ENCODE results near the gene FAM83E. TPM values are rescaled to one million over a fixed set of nuclear protein-coding genes. Genes with fewer than 3 reads are reported as not detected.

The FAM83E gene
- total RNA-seq, 1 experiment from 2014 or later, result 8.8 TPM

DNA sequence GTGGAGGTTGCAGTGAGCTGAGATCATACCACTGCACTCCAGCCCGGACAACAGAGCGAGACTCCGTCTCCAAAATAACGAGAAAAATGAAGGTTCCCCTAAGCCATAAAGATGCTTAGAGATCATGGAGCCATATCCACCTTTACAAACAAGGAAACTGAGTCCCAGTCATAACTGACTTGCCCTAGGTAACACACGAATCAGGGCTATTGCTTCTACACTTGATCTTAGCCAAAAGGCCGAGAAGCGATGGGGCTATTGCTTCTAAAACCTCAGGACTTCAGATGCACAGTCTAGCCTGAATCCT lies 19.1 kb upstream of the FAM83E start (continued):
- TF ChIP-seq FOXJ3 (CRISPR knock-in tag; IDR thresholded peaks at IDR 0.05; ENCODE audit: borderline replicate concordance) (no peak), CBFB (CRISPR knock-in tag; IDR thresholded peaks at IDR 0.05; ENCODE audit: low read depth) (no peak)

DNA sequence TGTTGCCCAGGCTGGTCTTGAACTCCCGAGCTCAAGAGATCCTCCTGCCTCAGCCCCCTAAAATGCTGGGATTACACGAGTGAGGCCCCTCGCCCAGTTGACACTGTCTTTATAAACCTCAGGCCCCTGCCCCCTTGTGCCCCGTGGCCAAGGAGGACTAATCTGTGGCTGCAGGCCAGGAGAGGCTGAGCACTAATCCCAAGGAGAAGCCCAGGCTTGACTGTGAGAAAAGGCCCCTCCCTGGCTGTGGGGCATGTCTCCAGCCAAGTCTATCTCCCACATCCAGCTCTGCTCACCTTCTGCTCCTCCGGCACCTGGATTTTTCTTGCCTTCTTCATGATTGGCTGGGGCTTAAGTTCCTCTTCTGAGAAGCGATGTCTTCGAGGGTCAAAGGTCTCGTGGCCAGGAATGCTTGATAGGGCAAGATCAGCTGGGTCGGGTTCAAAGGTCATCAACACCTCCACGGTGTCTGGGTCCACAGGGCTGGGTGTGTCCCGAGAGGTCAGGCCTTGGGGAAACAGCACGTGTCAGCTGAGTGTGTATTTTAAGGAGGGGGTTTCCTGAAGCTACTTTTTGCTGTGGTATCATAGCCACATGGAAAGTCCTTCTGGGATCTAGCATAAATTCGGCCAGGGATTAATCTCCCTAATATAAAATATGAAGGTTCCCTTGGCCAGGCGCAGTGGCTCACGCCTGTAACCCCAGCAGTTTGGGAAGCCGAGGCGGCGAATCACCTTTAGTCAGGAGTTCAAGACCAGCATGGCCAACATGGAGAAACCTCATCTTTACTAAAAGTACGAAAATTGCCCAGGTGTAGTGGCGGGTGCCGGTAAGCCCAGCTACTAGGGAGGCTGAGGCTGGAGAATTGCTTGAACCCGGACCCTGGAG lies 18.5 kb upstream of the FAM83E start:
- CTCF ChIA-PET, result interaction anchor here (0.9 to 2.3 kb wide), 5 partner anchors 12 to 209 kb away, joined by 3 to 8 read pairs (median 4); partner anchors contain the start of gene CA11
- H3K4me3 Mint-ChIP-seq, result peak overlapping the region; percentile 44; the same call in 1 of the 2 replicates
- no peaks in the 10 kb centered on the region for H3K36me3 Mint-ChIP-seq
- POLR2A ChIA-PET, result interaction anchor here (0.7 to 1.1 kb wide), 4 partner anchors 9 to 18 kb away, joined by 3 to 8 read pairs (median 4); partner anchors contain the start of genes CA11, RPL18 and SPHK2
- ATAC-seq (no peak), DNase-seq (ENCODE audit: low spot score) (no peak)
- peaks cover 8% of the 10 kb centered on the region for H3K27me3 Mint-ChIP-seq (ENCODE audit: low read depth)
- H3K4me1 Mint-ChIP-seq, result peaks cover 38% of the 10 kb centered on the region
- H3K27ac Mint-ChIP-seq, result no peak overlapping the region
- no peak for TF ChIP-seq TEAD4 (CRISPR knock-in tag; IDR thresholded peaks at IDR 0.05)
- TF ChIP-seq, protein P1, sequence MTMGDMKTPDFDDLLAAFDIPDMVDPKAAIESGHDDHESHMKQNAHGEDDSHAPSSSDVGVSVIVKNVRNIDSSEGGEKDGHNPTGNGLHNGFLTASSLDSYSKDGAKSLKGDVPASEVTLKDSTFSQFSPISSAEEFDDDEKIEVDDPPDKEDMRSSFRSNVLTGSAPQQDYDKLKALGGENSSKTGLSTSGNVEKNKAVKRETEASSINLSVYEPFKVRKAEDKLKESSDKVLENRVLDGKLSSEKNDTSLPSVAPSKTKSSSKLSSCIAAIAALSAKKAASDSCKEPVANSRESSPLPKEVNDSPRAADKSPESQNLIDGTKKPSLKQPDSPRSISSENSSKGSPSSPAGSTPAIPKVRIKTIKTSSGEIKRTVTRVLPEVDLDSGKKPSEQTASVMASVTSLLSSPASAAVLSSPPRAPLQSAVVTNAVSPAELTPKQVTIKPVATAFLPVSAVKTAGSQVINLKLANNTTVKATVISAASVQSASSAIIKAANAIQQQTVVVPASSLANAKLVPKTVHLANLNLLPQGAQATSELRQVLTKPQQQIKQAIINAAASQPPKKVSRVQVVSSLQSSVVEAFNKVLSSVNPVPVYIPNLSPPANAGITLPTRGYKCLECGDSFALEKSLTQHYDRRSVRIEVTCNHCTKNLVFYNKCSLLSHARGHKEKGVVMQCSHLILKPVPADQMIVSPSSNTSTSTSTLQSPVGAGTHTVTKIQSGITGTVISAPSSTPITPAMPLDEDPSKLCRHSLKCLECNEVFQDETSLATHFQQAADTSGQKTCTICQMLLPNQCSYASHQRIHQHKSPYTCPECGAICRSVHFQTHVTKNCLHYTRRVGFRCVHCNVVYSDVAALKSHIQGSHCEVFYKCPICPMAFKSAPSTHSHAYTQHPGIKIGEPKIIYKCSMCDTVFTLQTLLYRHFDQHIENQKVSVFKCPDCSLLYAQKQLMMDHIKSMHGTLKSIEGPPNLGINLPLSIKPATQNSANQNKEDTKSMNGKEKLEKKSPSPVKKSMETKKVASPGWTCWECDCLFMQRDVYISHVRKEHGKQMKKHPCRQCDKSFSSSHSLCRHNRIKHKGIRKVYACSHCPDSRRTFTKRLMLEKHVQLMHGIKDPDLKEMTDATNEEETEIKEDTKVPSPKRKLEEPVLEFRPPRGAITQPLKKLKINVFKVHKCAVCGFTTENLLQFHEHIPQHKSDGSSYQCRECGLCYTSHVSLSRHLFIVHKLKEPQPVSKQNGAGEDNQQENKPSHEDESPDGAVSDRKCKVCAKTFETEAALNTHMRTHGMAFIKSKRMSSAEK (CRISPR knock-in tag; IDR thresholded peaks at IDR 0.05; ENCODE audit: borderline replicate concordance), result no peak
- no peak for TF ChIP-seq ATF1 (CRISPR knock-in tag; IDR thresholded peaks at IDR 0.05)
- TF ChIP-seq, protein P2, sequence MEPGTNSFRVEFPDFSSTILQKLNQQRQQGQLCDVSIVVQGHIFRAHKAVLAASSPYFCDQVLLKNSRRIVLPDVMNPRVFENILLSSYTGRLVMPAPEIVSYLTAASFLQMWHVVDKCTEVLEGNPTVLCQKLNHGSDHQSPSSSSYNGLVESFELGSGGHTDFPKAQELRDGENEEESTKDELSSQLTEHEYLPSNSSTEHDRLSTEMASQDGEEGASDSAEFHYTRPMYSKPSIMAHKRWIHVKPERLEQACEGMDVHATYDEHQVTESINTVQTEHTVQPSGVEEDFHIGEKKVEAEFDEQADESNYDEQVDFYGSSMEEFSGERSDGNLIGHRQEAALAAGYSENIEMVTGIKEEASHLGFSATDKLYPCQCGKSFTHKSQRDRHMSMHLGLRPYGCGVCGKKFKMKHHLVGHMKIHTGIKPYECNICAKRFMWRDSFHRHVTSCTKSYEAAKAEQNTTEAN (CRISPR knock-in tag; IDR thresholded peaks at IDR 0.05), result no peak
- no peak for TF ChIP-seq FOXP1 (CRISPR knock-in tag; IDR thresholded peaks at IDR 0.05; ENCODE audit: borderline replicate concordance)
- no peak for TF ChIP-seq IRF2 (CRISPR knock-in tag; IDR thresholded peaks at IDR 0.05; ENCODE audit: borderline replicate concordance, low read depth)
- TF ChIP-seq RELA (CRISPR knock-in tag; IDR thresholded peaks at IDR 0.05; ENCODE audit: borderline replicate concordance), result no peak
- TF ChIP-seq, protein P3, sequence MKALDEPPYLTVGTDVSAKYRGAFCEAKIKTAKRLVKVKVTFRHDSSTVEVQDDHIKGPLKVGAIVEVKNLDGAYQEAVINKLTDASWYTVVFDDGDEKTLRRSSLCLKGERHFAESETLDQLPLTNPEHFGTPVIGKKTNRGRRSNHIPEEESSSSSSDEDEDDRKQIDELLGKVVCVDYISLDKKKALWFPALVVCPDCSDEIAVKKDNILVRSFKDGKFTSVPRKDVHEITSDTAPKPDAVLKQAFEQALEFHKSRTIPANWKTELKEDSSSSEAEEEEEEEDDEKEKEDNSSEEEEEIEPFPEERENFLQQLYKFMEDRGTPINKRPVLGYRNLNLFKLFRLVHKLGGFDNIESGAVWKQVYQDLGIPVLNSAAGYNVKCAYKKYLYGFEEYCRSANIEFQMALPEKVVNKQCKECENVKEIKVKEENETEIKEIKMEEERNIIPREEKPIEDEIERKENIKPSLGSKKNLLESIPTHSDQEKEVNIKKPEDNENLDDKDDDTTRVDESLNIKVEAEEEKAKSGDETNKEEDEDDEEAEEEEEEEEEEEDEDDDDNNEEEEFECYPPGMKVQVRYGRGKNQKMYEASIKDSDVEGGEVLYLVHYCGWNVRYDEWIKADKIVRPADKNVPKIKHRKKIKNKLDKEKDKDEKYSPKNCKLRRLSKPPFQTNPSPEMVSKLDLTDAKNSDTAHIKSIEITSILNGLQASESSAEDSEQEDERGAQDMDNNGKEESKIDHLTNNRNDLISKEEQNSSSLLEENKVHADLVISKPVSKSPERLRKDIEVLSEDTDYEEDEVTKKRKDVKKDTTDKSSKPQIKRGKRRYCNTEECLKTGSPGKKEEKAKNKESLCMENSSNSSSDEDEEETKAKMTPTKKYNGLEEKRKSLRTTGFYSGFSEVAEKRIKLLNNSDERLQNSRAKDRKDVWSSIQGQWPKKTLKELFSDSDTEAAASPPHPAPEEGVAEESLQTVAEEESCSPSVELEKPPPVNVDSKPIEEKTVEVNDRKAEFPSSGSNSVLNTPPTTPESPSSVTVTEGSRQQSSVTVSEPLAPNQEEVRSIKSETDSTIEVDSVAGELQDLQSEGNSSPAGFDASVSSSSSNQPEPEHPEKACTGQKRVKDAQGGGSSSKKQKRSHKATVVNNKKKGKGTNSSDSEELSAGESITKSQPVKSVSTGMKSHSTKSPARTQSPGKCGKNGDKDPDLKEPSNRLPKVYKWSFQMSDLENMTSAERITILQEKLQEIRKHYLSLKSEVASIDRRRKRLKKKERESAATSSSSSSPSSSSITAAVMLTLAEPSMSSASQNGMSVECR (CRISPR knock-in tag; IDR thresholded peaks at IDR 0.05; ENCODE audit: borderline replicate concordance), result no peak
- TF ChIP-seq, protein P4, sequence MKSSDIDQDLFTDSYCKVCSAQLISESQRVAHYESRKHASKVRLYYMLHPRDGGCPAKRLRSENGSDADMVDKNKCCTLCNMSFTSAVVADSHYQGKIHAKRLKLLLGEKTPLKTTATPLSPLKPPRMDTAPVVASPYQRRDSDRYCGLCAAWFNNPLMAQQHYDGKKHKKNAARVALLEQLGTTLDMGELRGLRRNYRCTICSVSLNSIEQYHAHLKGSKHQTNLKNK (CRISPR knock-in tag; IDR thresholded peaks at IDR 0.05), result no peak
- TF ChIP-seq, protein P5, sequence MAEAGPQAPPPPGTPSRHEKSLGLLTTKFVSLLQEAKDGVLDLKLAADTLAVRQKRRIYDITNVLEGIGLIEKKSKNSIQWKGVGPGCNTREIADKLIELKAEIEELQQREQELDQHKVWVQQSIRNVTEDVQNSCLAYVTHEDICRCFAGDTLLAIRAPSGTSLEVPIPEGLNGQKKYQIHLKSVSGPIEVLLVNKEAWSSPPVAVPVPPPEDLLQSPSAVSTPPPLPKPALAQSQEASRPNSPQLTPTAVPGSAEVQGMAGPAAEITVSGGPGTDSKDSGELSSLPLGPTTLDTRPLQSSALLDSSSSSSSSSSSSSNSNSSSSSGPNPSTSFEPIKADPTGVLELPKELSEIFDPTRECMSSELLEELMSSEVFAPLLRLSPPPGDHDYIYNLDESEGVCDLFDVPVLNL (CRISPR knock-in tag; IDR thresholded peaks at IDR 0.05; ENCODE audit: borderline replicate concordance, low read depth), result no peak
- TF ChIP-seq, protein P6, sequence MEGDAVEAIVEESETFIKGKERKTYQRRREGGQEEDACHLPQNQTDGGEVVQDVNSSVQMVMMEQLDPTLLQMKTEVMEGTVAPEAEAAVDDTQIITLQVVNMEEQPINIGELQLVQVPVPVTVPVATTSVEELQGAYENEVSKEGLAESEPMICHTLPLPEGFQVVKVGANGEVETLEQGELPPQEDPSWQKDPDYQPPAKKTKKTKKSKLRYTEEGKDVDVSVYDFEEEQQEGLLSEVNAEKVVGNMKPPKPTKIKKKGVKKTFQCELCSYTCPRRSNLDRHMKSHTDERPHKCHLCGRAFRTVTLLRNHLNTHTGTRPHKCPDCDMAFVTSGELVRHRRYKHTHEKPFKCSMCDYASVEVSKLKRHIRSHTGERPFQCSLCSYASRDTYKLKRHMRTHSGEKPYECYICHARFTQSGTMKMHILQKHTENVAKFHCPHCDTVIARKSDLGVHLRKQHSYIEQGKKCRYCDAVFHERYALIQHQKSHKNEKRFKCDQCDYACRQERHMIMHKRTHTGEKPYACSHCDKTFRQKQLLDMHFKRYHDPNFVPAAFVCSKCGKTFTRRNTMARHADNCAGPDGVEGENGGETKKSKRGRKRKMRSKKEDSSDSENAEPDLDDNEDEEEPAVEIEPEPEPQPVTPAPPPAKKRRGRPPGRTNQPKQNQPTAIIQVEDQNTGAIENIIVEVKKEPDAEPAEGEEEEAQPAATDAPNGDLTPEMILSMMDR (IDR thresholded peaks at IDR 0.05), result no peak
- no peak for TF ChIP-seq TEAD1 (CRISPR knock-in tag; IDR thresholded peaks at IDR 0.05)
- no peak for TF ChIP-seq ESRRA (CRISPR knock-in tag; IDR thresholded peaks at IDR 0.05; ENCODE audit: borderline replicate concordance)
- TF ChIP-seq NR1H2 (CRISPR knock-in tag; IDR thresholded peaks at IDR 0.05), result no peak
- TF ChIP-seq MYBL2 (CRISPR knock-in tag; IDR thresholded peaks at IDR 0.05), result no peak
- no peak for TF ChIP-seq SMAD4 (CRISPR knock-in tag; IDR thresholded peaks at IDR 0.05)
- TF ChIP-seq CBFB (CRISPR knock-in tag; IDR thresholded peaks at IDR 0.05; ENCODE audit: low read depth), result no peak
- no peaks in the 10 kb centered on the region for H3K9me3 Mint-ChIP-seq
